ENCODE results near the gene ASCL4.

- no peak for TF ChIP-seq CTCF (IDR thresholded peaks at IDR 0.05)
- TF ChIP-seq POLR2A (IDR thresholded peaks at IDR 0.05), result no peak
Observed at GRCh38 chr12:107788690-107789458, 14.4 kb downstream of the ASCL4 start.

Measured in lower leg skin (tissue), 3 donors.